Measurements from ENCODE around the gene KANK3.
"Not testable (repeated sequence)": the region's sequence is repeated elsewhere in the genome, so short reads cannot be mapped to it uniquely, and the experiment has no call there.

The KANK3 gene

GRCh38 chr19:8321067-8321985 is 21.7 kb downstream of the KANK3 start, which contains the start of the genes NDUFA7 and RPS28:
Gene NDUFA7 (minus strand): TSS chr19:8321375. CDS start chr19:8321358, 17 bp downstream.
Gene RPS28 (plus strand): TSS chr19:8321496. CDS start chr19:8321531, 35 bp downstream.
- Histone ChIP-seq H3K4me3 (peak within 1 kb of the TSS; percentile 91 to 98), H3K27ac (peak within 1 kb of the TSS; percentile 93 to 95), H3K9me3 (no peaks in the 10 kb centered on the region), H3K36me3 (peaks cover 0 to 35% (median 26%) of the 10 kb centered on the region in 3 donors), H3K27me3 (no peaks in the 10 kb centered on the region), H3K4me1 (peaks cover 0 to 36% (median 30%) of the 10 kb centered on the region in 4 donors)
- intact Hi-C loops (cut with DNase I; ENCODE audit: low total_unique reads) = no loop called here
- TF ChIP-seq CTCF (IDR thresholded peaks at IDR 0.05) = peak in 1 of 2 experiments; percentile 20
- peak; percentile 94 to 98 for DNase-seq

- no peaks in the 10 kb centered on the region for H3K27me3 ChIP-seq
- TF ChIP-seq CTCF (IDR thresholded peaks at IDR 0.05) = no peak
- peak overlapping the region; percentile 91 to 98 for H3K4me3 ChIP-seq
- no peak for DNase-seq
- peaks cover 0 to 36% (median 30%) of the 10 kb centered on the region in 4 donors for H3K4me1 ChIP-seq
- H3K9me3 ChIP-seq = no peaks in the 10 kb centered on the region
- peak overlapping the region; percentile 93 to 95 for H3K27ac ChIP-seq
- peaks cover 3 to 42% (median 33%) of the 10 kb centered on the region in 3 donors for H3K36me3 ChIP-seq
- intact Hi-C loops (cut with DNase I; ENCODE audit: low total_unique reads) = no loop called here
Measured at GRCh38 chr19:8320564-8321066, 22.4 kb downstream of the KANK3 start.

GRCh38 chr19:8319807-8320520 is 23.1 kb downstream of the KANK3 start:
- intact Hi-C loops (cut with DNase I; ENCODE audit: low total_unique reads) = no loop called here
- H3K36me3 ChIP-seq = peaks cover 9 to 48% (median 39%) of the 10 kb centered on the region in 3 donors
- DNase-seq = no peak
- no peak for TF ChIP-seq CTCF (IDR thresholded peaks at IDR 0.05)
- H3K27ac ChIP-seq = peak overlapping the region; percentile 93 to 95
- H3K4me3 ChIP-seq = peak overlapping the region; percentile 91 to 98
- H3K27me3 ChIP-seq = no peaks in the 10 kb centered on the region
- peaks cover 0 to 36% (median 30%) of the 10 kb centered on the region in 4 donors for H3K4me1 ChIP-seq
- H3K9me3 ChIP-seq = no peaks in the 10 kb centered on the region

- DNase-seq; H3K27me3 ChIP-seq; H3K9me3 ChIP-seq; H3K4me3 ChIP-seq; H3K27ac ChIP-seq; intact Hi-C loops (cut with DNase I; ENCODE audit: low total_unique reads): not testable (repeated sequence)
- Histone ChIP-seq H3K4me1 (peaks cover 0 to 34% (median 26%) of the 10 kb centered on the region in 4 donors), H3K36me3 (peaks cover 19 to 48% (median 40%) of the 10 kb centered on the region in 3 donors)
Measured at GRCh38 chr19:8318835-8319234, 24.2 kb downstream of the KANK3 start.

- peaks cover 23 to 60% (median 45%) of the 10 kb centered on the region in 3 donors for H3K36me3 ChIP-seq
- no peak overlapping the region for H3K4me3 ChIP-seq
- no peaks in the 10 kb centered on the region for H3K9me3 ChIP-seq
- no peak for TF ChIP-seq CTCF (IDR thresholded peaks at IDR 0.05)
- DNase-seq = no peak
- intact Hi-C loops (cut with DNase I; ENCODE audit: low total_unique reads) = no loop called here
- H3K27ac ChIP-seq = no peak overlapping the region
- no peaks in the 10 kb centered on the region for H3K27me3 ChIP-seq
- peaks cover 0 to 15% (median 11%) of the 10 kb centered on the region in 4 donors for H3K4me1 ChIP-seq
Measured at GRCh38 chr19:8316351-8317125, 26.5 kb downstream of the KANK3 start.

GRCh38 chr19:8314981-8315640 is 28.0 kb downstream of the KANK3 start:
- H3K9me3 ChIP-seq; H3K4me1 ChIP-seq; H3K4me3 ChIP-seq; H3K27me3 ChIP-seq; intact Hi-C loops (cut with DNase I; ENCODE audit: low total_unique reads); DNase-seq; H3K27ac ChIP-seq: not testable (repeated sequence)
- peaks cover 35 to 74% (median 59%) of the 10 kb centered on the region in 3 donors for H3K36me3 ChIP-seq

Data from tibial artery (tissue), 4 donors.